A549 (cell line): ENCODE measurements around the gene ZC3H18. TPM values are rescaled to one million over a fixed set of nuclear protein-coding genes. Genes with fewer than 3 reads are reported as not detected.
A peak's percentile ranks its signal among the peaks of the same experiment; 100 is the strongest.

Experiments used
- ATAC-seq, 2 experiments: fragments of 200-7000 bp in 1 of 2; fragments of >200 bp in 1 of 2; cut with Nextera tagmentation in 1 of 2; cut with Tn5 transposase in 1 of 2; 3 replicates each; pipeline versions ENCODE4 v1.8.0 to v1.9.1; 2018 to 2020; ENCODE audit warnings: mild to moderate bottlenecking in 1 of 2, moderate library complexity in 1 of 2
- CTCF ChIA-PET: fragments of 300-600 bp; sonication (Branson Sonifier 250); formaldehyde crosslinking; extraction: SDS; loops from one replicate; lab custom pipeline; 2021; ENCODE audit warnings: antibody characterized with exemption, inconsistent platforms; lab: Yijun Ruan, JAX
- POLR2A ChIA-PET: fragments of 350-600 bp; formaldehyde crosslinking; extraction: SDS; loops from one replicate; lab custom pipeline; 2021; ENCODE audit warnings: antibody characterized with exemption, inconsistent platforms; lab: Yijun Ruan, JAX
- DNase-seq, 2 experiments: peaks; one replicate each; pipeline versions ENCODE4 v3.0.0 to v3.0.0-alpha.2; 2011 to 2016; ENCODE audit warnings: low read depth in 1 of 2, low spot score in 1 of 2
- FAIRE-seq: peaks from 2 replicates; lab custom pipeline; 2011; peaks lifted over from hg19 to GRCh38; lab: Jason Lieb, UNC
- H3K27ac ChIP-seq, 2 experiments: fragments of >200 bp; sonication (Bioruptor Twin); formaldehyde crosslinking; 3 replicates each; pipeline ENCODE4 v1.5.1; 2016 to 2017
- H3K4me1 ChIP-seq: fragments of >200 bp; sonication (Bioruptor Twin); formaldehyde crosslinking; 3 replicates; pipeline ENCODE4 v1.6.1; 2016
- H3K4me2 ChIP-seq: fragments of >200 bp; sonication (Bioruptor Twin); formaldehyde crosslinking; 3 replicates; pipeline ENCODE4 v1.6.1; 2016
- H3K4me3 ChIP-seq: fragments of >200 bp; sonication (Bioruptor Twin); formaldehyde crosslinking; 3 replicates; pipeline ENCODE4 v1.5.1; 2016
- H3K9me3 ChIP-seq: fragments of >200 bp; sonication (Bioruptor Twin); formaldehyde crosslinking; 3 replicates; pipeline ENCODE4 v1.6.1; 2016
- BHLHE40 ChIP-seq: IDR thresholded peaks from 2 replicates; pipeline ENCODE4 v1.6.1; 2012; ENCODE audit warnings: low read depth, low read length, inconsistent platforms
- CBX2 ChIP-seq: fragments of 200-600 bp; sonication (generic); IDR thresholded peaks from 2 replicates; pipeline ENCODE4 v1.6.1; 2016; ENCODE audit warnings: low read depth, mild to moderate bottlenecking, borderline replicate concordance
- CBX8 ChIP-seq: fragments of 200-600 bp; sonication (generic); IDR thresholded peaks from 2 replicates; pipeline ENCODE4 v1.6.1; 2016
- EHMT2 ChIP-seq: fragments of 200-600 bp; sonication (generic); IDR thresholded peaks from 2 replicates; pipeline ENCODE4 v1.6.1; 2016; ENCODE audit warnings: antibody characterized with exemption, low read depth, mild to moderate bottlenecking, moderate library complexity
- EP300 ChIP-seq, 2 experiments: fragments of >200 bp; sonication (Bioruptor Twin); formaldehyde crosslinking; IDR thresholded peaks; 2 replicates in 1 of 2; 3 replicates in 1 of 2; pipeline ENCODE4 v1.6.1; 2016 to 2017
- JUN ChIP-seq, 2 experiments: fragments of >200 bp; sonication (Bioruptor Twin); formaldehyde crosslinking; IDR thresholded peaks; 2 replicates in 1 of 2; 3 replicates in 1 of 2; pipeline ENCODE4 v1.6.1; 2016 to 2017
- KDM1A ChIP-seq: fragments of 200-600 bp; sonication (generic); IDR thresholded peaks from 2 replicates; pipeline ENCODE4 v1.6.1; 2016; ENCODE audit warnings: low read depth, mild to moderate bottlenecking
- KDM5A ChIP-seq: fragments of 200-600 bp; sonication (generic); IDR thresholded peaks from 2 replicates; pipeline ENCODE4 v1.6.1; 2016; ENCODE audit warnings: antibody characterized with exemption, mild to moderate bottlenecking
- MAFK ChIP-seq: fragments of 450-650 bp; IDR thresholded peaks from 2 replicates; pipeline ENCODE4 v1.6.1; 2014; ENCODE audit not compliant: partially characterized antibody
- NR3C1 ChIP-seq: fragments of >200 bp; sonication (Bioruptor Twin); formaldehyde crosslinking; IDR thresholded peaks from 3 replicates; pipeline ENCODE4 v1.6.1; 2017
- POLR2A ChIP-seq: IDR thresholded peaks from 2 replicates; pipeline ENCODE4 v1.6.1; 2012; ENCODE audit warnings: mild to moderate bottlenecking, low read length
- RAD21 ChIP-seq, 2 experiments: fragments of >200 bp in 1 of 2; sonication (Bioruptor Twin) in 1 of 2; formaldehyde crosslinking in 1 of 2; IDR thresholded peaks in 1 of 2; conservative IDR thresholded peaks in 1 of 2; 2 replicates in 1 of 2; 3 replicates in 1 of 2; pipeline ENCODE4 v1.6.1; 2012 to 2018; ENCODE audit warnings: inconsistent platforms in 1 of 2
- RARB ChIP-seq: fragments of 250-450 bp; sonication (Bioruptor Pico); IDR thresholded peaks from 2 replicates; pipeline ENCODE4 v1.8.0; 2021; ENCODE audit warnings: mild to moderate bottlenecking, moderate library complexity
- WGBS: methylation state at CpG from one replicate; pipeline ENCODE4 v1.1.6; 2017; ENCODE audit errors: missing lambda C conversion rate; 5-methylcytosine and 5-hydroxymethylcytosine counted together
- polyA plus RNA-seq, 4 experiments: library from polyadenylated mRNA; depleted of rRNA in 3 of 4; stranded (reverse); fragments of >200 nt; fragmentation: RNase III in 1 of 4; extraction: RNeasy Plus Mini Kit Qiagen cat#74134 plus additional on column Dnase treatment in 1 of 4; gene quantifications; 2 replicates in 3 of 4; 3 replicates in 1 of 4; pipeline ENCODE4 v1.2.3, GENCODE V29; 2011 to 2017
- TF ChIP-seq, protein P1 (sequence below): fragments of 250-450 bp; sonication (Bioruptor Pico); IDR thresholded peaks from 2 replicates; pipeline ENCODE4 v1.5.0; 2021; ENCODE audit warnings: mild to moderate bottlenecking, moderate library complexity, borderline replicate concordance
- TF ChIP-seq, protein P2 (sequence below): fragments of 200-600 bp; sonication (generic); IDR thresholded peaks from 2 replicates; pipeline ENCODE4 v1.6.1; 2016; ENCODE audit warnings: antibody characterized with exemption, mild to moderate bottlenecking, moderate library complexity

ZC3H18 gene
- polyA plus RNA-seq, 2 of the 4 experiments (the other 2 are of a cell fraction) = 21.1 to 48.2 TPM

DNA sequence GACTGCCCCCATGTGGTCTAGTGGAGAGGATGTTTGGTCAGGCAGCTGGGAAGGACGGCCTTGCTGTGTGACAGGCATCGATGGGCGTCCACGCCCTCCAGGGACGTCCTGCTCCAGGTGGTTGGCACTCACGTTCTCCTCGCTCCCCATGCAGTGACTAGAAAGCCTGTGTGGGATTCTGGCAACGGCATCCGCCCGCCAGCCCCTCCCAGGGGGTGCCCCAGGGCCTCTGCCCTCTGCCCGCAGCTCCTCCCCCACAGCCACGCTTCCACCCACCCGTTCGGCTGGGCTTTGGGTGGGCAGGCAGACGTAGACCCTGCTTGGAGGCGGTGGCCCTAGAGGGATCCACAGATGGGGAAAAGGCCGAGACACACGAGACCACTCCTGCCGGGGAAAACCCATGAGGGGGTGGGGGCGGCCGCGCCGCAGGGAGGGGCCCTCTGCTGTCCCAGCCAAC lies 63.5 kb downstream of the ZC3H18 start:
- Histone ChIP-seq H3K9me3 (no peaks in the 10 kb centered on the region), H3K4me1 (no peaks in the 10 kb centered on the region), H3K27ac (no peak overlapping the region), H3K4me3 (no peak overlapping the region)
- POLR2A ChIA-PET = no interaction called here
- CTCF ChIA-PET = interaction anchor here (0.8 to 1.3 kb wide), 4 partner anchors 11 to 44 kb away, joined by 3 to 5 read pairs (median 4); no protein-coding TSS in a partner anchor
- ATAC-seq (peak; percentile 46 to 66; a peak in 5 of 6 replicates), FAIRE-seq (no peak), DNase-seq (peak; percentile 53 to 68)
- WGBS = 76% methylated on average over 4 of the region's 23 CpGs
- TF ChIP-seq RAD21 (conservative IDR thresholded peaks at IDR 0.05 in 1 of 2, IDR thresholded peaks at IDR 0.05 in 1 of 2) (peak in 1 of 2 experiments; percentile 29; a peak in 1 of 5 replicates), MAFK (no peak), CBX8 (no peak), KDM1A (no peak), RARB (CRISPR knock-in tag) (no peak), EHMT2 (no peak)
- TF ChIP-seq, all 56 proteins: peak for 1
- no peak overlapping the region for H3K4me2 ChIP-seq

DNA sequence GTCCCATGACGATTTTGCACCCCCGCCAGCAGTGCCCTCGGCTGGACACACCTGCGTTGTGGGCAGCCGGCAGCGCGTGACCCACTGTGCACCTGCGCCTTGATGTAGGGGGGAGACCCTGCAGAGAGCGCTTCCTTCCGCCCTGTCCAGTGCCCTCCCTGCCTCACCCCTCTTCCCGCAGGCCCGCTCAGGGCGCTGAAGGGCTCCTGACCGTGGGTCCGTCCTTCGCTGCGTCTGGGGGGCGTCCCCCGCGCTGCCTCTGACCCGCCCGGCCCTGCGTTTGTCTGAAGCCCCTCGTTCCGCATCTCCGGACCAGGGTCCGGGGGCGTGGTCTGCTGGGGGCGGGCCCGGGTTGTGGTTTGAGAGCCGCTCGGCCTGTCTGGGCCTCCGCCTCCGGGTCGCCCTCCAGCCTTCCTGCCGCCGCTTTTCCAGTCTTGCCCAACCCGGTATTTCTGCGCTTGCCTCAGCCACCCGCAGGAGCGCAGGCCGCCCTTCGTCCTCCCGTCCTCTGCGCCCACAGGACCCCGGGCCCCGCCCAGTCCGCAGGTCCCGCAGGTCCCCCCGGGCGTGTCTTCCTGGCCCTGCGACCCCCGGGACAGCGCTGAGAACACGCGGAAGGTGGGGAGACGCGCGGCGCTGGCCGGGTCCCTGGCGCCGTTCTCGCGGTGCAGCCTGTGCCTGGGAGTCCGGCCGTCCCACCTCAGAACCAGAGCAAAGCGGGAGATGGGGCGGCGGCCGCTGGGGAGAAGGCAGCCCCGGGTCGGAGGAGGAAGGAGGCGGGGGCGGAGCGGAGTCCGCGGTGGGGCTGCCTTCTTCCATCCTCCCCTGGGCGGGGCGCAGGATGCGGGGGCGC lies 64.2 kb downstream of the ZC3H18 start:
- Histone ChIP-seq H3K4me2 (no peak overlapping the region), H3K27ac (no peak overlapping the region), H3K9me3 (no peaks in the 10 kb centered on the region), H3K4me1 (no peaks in the 10 kb centered on the region), H3K4me3 (no peak overlapping the region)
- ChIA-PET CTCF (interaction anchor here (0.8 kb wide), 1 partner anchor 45 kb away, joined by 4 read pairs; no protein-coding TSS in a partner anchor), POLR2A (no interaction called here)
- DNase-seq (no peak), FAIRE-seq (no peak), ATAC-seq (no peak)
- TF ChIP-seq, protein P1, sequence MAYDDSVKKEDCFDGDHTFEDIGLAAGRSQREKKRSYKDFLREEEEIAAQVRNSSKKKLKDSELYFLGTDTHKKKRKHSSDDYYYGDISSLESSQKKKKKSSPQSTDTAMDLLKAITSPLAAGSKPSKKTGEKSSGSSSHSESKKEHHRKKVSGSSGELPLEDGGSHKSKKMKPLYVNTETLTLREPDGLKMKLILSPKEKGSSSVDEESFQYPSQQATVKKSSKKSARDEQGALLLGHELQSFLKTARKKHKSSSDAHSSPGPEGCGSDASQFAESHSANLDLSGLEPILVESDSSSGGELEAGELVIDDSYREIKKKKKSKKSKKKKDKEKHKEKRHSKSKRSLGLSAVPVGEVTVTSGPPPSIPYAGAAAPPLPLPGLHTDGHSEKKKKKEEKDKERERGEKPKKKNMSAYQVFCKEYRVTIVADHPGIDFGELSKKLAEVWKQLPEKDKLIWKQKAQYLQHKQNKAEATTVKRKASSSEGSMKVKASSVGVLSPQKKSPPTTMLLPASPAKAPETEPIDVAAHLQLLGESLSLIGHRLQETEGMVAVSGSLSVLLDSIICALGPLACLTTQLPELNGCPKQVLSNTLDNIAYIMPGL = no peak
- TF ChIP-seq KDM5A (no peak), BHLHE40 (no peak), EP300 (IDR thresholded peaks at IDR 0.05) (no peak), NR3C1 (no peak), JUN (IDR thresholded peaks at IDR 0.05) (no peak), RAD21 (conservative IDR thresholded peaks at IDR 0.05 in 1 of 2, IDR thresholded peaks at IDR 0.05 in 1 of 2) (no peak)
- TF ChIP-seq, protein P2, sequence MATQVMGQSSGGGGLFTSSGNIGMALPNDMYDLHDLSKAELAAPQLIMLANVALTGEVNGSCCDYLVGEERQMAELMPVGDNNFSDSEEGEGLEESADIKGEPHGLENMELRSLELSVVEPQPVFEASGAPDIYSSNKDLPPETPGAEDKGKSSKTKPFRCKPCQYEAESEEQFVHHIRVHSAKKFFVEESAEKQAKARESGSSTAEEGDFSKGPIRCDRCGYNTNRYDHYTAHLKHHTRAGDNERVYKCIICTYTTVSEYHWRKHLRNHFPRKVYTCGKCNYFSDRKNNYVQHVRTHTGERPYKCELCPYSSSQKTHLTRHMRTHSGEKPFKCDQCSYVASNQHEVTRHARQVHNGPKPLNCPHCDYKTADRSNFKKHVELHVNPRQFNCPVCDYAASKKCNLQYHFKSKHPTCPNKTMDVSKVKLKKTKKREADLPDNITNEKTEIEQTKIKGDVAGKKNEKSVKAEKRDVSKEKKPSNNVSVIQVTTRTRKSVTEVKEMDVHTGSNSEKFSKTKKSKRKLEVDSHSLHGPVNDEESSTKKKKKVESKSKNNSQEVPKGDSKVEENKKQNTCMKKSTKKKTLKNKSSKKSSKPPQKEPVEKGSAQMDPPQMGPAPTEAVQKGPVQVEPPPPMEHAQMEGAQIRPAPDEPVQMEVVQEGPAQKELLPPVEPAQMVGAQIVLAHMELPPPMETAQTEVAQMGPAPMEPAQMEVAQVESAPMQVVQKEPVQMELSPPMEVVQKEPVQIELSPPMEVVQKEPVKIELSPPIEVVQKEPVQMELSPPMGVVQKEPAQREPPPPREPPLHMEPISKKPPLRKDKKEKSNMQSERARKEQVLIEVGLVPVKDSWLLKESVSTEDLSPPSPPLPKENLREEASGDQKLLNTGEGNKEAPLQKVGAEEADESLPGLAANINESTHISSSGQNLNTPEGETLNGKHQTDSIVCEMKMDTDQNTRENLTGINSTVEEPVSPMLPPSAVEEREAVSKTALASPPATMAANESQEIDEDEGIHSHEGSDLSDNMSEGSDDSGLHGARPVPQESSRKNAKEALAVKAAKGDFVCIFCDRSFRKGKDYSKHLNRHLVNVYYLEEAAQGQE = no peak
- 93% methylated on average over 71 of the region's 82 CpGs for WGBS

DNA sequence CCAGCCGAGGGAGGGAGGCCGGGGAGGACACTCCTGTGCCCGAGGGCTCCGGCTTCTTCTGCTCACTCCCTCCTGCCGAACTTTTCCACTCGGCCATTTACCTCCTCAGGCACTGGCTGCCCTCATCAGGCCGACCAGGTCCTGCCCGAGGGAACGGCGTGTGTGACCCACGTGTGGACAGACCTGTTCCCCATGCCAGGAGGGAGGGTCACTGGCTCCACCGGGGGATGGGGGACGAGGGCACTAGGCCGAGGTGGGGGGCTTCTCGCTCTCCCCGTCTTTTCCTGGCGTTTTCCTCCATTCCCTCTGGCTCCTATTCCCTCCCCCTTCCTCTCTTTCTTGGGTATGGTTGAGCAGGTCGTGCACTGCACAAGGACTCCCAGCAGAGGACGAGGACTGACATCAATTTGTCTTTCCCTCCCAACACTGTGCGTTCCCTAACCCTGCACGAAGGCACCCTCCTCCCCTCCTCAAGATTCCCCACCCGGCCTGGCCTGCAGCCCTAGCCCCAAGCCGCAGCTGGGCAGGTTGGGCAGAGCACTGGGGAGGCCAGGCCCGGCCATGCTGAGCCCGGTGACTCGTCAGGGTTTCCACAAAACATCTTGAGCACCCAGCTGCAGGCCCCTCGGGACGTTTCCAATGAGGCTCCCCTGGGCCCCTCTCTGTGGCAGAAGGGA lies 64.9 kb downstream of the ZC3H18 start:
- CTCF ChIA-PET = no interaction called here
- TF ChIP-seq CBX2 = no peak
- TF ChIP-seq POLR2A = no peak
- 62% methylated on average over 25 of the region's 28 CpGs for WGBS
- ATAC-seq (peak; percentile 36 to 45; a peak in 3 of 6 replicates), FAIRE-seq (no peak), DNase-seq (peak in 1 of 2 experiments; percentile 36)
- Histone ChIP-seq H3K27ac (no peak overlapping the region), H3K4me2 (no peak overlapping the region), H3K4me1 (no peaks in the 10 kb centered on the region), H3K9me3 (no peaks in the 10 kb centered on the region), H3K4me3 (no peak overlapping the region)
- POLR2A ChIA-PET = no interaction called here
